GM12865 (cell line): ENCODE data around the gene ARMC7.

Experiments used
- DNase-seq: peaks from one replicate; pipeline ENCODE4 v3.0.0; 2010; ENCODE audit warnings: low read depth
- H3K4me3 ChIP-seq: 2 replicates; pipeline ENCODE4 v1.5.1; 2011; ENCODE audit warnings: mild to moderate bottlenecking, low read depth, low read length, control low read depth
- TF ChIP-seq, protein P1 (sequence below): IDR thresholded peaks from 2 replicates; pipeline ENCODE4 v1.5.1; 2011; ENCODE audit warnings: low read length, control low read depth, low read depth, inconsistent platforms; ENCODE audit not compliant: insufficient read depth; ENCODE audit errors: missing control alignments

The ARMC7 gene

GRCh38 chr17:75096082-75096625 lies 13.6 kb upstream of the ARMC7 start:
- no peak overlapping the region for H3K4me3 ChIP-seq
- TF ChIP-seq, protein P1, sequence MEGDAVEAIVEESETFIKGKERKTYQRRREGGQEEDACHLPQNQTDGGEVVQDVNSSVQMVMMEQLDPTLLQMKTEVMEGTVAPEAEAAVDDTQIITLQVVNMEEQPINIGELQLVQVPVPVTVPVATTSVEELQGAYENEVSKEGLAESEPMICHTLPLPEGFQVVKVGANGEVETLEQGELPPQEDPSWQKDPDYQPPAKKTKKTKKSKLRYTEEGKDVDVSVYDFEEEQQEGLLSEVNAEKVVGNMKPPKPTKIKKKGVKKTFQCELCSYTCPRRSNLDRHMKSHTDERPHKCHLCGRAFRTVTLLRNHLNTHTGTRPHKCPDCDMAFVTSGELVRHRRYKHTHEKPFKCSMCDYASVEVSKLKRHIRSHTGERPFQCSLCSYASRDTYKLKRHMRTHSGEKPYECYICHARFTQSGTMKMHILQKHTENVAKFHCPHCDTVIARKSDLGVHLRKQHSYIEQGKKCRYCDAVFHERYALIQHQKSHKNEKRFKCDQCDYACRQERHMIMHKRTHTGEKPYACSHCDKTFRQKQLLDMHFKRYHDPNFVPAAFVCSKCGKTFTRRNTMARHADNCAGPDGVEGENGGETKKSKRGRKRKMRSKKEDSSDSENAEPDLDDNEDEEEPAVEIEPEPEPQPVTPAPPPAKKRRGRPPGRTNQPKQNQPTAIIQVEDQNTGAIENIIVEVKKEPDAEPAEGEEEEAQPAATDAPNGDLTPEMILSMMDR = no peak
- no peak for DNase-seq

- no peak overlapping the region for H3K4me3 ChIP-seq
- DNase-seq = no peak
- TF ChIP-seq, protein P1 = no peak
Measured at GRCh38 chr17:75097865-75098264, 11.9 kb upstream of the ARMC7 start.

DNA sequence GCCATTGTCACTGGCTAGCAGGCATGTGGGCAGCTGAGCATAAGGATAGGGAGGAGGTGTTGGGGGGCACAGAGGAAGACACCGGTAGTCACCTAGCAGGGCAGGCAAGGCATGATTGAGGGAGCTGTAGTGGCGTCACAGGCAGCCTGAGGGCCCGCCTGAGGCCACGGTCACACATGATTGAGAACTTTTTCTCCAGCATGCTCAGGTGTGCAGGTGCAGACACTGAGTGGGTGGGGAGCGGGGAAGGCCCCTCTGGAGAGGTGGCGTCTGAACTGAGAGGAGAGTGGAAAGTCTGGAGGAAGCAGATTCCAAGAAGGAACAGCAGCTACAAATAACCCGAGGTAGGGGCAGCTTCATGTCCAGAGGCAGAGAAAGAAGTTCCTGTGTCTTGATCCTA lies 10.9 kb upstream of the ARMC7 start:
- DNase-seq = no peak
- TF ChIP-seq, protein P1 = no peak
- H3K4me3 ChIP-seq = no peak overlapping the region

DNA sequence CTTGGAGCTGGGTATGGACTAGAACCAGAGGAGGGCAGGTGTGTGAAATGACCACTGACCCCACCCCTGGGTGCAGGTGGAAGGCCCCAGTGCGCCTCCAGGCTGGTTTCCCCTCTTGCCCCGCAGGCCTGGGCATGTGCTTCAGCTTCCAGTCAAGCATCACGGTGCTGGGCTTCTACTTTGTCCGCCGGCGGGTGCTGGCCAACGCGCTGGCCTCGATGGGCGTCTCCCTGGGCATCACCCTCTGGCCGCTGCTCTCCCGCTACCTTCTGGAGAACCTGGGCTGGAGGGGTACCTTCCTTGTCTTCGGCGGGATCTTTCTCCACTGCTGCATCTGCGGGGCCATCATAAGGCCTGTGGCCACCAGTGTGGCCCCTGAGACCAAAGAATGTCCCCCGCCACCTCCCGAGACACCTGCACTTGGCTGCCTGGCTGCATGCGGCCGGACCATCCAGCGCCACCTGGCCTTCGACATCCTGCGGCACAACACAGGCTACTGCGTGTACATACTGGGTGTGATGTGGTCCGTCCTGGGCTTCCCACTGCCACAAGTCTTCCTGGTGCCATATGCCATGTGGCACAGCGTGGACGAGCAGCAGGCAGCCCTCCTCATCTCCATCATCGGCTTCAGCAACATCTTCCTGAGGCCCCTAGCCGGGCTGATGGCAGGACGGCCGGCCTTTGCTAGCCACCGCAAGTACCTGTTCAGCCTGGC lies 9.7 kb upstream of the ARMC7 start:
- no peak for DNase-seq
- H3K4me3 ChIP-seq = no peak overlapping the region
- TF ChIP-seq, protein P1 = no peak

- no peak for DNase-seq
- TF ChIP-seq, protein P1 = no peak
- no peak overlapping the region for H3K4me3 ChIP-seq
Measured at GRCh38 chr17:75102385-75102821, 7.4 kb upstream of the ARMC7 start.

- TF ChIP-seq, protein P1 = no peak
- H3K4me3 ChIP-seq = no peak overlapping the region
- no peak for DNase-seq
Measured at GRCh38 chr17:75103601-75104554, 5.9 kb upstream of the ARMC7 start.
